Activated CD4-positive, alpha-beta T cell treated with anti-CD3 and anti-CD28 coated beads, Interleukin-2, amount 50 U/mL, for 1 hour (primary cell): ENCODE measurements around the gene PPP1R3D.

Experiments
- DNase-seq: peaks from one replicate; pipeline ENCODE4 v3.0.0-alpha.2; 2020

Gene PPP1R3D

GRCh38 chr20:59948212-59948611 is 8.1 kb upstream of the PPP1R3D start:
- DNase-seq: no peak

GRCh38 chr20:59947376-59947775 is 7.3 kb upstream of the PPP1R3D start:
- DNase-seq: no peak

DNA sequence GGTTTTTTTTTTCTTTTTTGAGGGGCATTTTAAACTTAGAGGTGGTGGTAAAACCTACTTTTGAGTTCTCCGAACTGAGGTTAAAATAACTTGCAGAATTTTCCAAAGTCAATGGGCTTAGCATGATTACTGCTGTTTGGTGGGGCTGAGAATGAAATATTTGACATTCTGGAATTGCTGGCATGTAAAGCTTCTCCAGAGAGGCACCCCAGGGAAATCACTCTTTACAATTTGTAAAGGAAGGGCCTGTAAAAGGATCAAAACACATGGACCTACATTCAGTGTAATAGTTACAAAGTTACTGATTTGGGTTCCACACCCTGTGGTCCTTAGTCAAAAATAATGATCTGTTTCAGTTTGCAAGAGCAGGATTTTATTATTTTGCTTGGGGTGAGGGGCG is 5.6 kb upstream of the PPP1R3D start:
- no peak for DNase-seq

GRCh38 chr20:59945175-59945574 is 5.1 kb upstream of the PPP1R3D start:
- DNase-seq: no peak

GRCh38 chr20:59944726-59945125 is 4.6 kb upstream of the PPP1R3D start:
- no peak for DNase-seq

- DNase-seq: no peak
Measured at GRCh38 chr20:59942245-59942644, 2.1 kb upstream of the PPP1R3D start.

GRCh38 chr20:59940956-59941294 is 820 bp upstream of the PPP1R3D start:
- no peak for DNase-seq

DNA sequence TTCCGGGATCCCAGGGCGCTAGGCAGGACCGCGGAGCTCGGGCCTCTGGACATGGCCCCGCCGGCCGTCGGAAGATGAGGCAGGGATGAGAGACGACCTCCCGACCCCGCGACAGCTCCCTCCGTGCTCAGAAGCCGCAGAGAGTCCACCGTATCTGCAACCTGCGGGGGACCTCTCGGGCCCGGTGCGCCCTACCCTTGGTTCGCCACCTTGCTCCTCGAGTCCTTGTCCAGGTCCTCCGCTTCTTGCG is 301 bp downstream of the PPP1R3D start:
- DNase-seq: no peak

DNA sequence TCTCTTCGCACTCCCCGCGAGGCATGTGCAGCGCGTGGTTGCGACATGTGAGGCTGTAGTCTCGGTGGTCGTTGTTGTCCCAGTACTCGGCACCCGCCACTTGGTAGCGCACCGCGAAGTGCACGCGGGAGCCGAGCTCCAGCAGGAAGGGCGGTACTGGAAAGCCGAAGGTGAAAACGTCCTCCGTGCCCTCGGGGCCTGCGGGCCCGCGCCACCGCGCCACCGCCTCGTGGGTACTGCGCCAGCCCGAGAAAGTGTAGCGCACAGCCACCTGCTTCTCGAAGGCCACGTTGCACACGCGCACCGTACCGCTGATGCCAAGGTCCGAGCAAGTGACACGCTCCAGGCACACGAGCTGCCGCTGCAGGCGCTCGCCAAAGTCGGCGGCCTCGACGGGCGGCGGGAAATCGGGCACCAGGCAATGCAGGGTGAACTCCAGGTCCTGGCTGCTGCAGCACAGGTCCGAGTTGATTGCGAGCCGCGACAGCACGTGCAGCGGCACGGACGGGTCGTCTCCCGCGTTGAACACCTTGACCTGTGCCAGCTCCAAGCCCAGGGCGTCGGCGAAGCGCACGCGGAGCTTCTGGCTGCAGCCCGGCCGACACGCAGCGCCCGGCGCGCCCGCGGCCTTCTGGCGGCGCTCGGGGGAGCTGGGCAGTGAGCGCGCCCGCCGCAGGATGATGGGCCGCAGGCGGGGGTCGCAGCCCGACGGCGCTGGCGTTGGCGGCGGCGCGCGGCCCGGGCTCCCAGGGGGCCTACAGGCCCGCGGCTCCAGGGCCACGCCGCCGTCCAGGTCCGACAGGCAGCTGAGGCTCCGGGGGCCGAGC is 840 bp downstream of the PPP1R3D start:
- DNase-seq: no peak

GRCh38 chr20:59938696-59939051 is 1.4 kb downstream of the PPP1R3D start:
- DNase-seq: no peak

- no peak for DNase-seq
Measured at GRCh38 chr20:59938221-59938620, 1.9 kb downstream of the PPP1R3D start.

DNA sequence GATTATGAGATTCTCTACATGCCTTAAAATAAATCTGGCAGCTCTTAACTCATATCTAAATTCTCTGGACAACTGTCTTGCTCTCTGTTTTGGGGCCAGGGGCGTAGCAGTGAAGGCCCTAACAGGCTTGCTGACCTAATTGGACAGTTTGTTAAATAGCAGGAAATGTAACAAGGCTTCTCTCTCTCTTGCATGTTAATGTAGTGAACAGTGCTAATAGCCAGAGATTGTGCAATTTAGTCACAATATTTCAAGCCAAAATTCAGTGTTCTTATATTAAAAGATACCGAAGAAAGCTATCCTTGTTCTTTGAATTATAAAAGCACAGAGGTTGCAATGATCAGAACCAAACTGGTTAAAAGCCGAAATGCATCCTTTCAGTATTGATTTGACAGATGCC is 3.0 kb downstream of the PPP1R3D start:
- no peak for DNase-seq

DNA sequence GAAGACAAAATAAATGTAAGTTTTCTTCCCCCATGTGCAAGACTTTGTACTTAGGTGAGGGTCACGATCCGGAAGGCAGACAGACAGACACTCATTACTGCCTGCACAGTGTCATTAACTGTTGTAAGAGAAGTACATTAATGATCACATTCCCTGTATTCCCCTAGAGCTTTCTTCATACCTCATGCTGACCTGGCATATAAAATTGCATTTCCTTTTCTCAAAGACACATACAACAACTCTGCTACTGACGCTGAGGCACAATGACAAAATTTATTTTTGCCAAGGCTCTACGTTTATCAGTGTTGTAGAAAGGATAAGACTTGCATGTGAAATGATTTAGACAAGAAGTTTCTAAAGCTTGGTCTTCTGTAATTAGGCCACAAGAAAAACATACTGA is 3.7 kb downstream of the PPP1R3D start:
- DNase-seq: no peak

DNA sequence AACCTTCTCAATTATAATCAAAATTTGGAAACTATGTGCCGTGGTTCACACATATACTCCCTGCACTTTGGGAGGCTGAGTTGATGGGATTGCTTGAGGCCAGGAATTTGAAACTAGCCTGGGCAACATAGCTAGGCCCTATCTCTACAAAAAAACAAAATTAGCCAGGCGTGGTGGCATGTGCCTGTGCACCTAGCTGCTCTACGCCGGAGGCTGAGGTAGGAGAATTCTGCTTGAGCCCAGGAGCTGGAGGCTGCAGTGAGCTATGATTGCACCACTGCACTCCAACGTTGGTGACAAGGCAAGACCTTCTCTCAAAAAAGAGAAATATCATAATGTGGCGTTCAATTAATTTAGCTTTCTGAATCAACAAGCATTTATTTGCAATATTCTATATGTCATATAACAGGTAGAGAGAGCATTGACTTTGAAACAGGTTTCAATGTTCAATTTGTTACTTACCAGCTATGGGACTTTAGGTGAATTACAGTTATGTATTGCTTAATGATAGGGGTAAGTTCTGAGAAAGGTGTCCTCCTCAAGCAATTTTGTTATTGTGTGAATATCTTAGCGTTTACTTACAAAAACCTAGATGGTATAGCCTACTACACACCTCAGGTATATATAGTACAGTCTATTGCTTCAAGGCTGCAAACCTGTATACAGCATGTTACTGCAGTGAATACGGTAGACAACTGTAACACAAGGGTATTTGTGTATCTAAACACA is 4.5 kb downstream of the PPP1R3D start:
- no peak for DNase-seq

DNA sequence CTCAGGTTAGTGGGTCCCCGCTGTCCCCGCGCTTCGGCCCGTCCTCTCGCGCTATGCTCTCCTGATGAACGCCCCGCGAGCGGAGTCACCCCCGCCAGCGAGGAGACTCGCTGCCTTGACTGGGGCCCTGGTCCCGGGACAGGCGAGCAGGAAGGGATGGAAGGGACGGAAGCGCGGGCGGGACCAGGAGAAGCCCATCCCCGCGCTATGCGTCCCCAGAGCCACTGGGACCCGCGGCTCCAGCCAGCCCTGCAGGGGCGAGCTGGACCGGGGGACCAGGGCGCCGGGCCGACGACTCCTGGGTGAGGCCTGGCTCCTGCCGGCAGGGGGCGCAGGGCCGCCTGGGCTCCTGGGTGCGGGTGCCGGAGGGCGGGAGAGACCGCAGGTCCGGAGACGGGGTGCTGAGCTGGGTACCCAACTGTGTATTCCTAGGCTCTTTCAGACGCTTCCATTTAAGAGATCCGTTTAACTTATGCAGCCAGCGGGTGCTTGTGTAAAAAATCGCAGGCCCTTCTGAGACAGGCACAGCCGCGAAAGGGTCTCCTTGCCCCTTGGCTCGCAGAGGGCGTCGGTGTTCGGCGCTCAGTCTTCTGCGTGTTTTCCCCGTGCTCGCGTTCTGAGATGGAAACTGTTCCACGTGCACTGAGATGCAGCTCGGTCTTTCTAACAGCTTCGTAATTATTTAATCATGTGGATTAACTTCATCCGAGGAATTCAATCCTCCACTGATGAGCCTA is 6.1 kb downstream of the PPP1R3D start:
- DNase-seq: peak; percentile 73

DNA sequence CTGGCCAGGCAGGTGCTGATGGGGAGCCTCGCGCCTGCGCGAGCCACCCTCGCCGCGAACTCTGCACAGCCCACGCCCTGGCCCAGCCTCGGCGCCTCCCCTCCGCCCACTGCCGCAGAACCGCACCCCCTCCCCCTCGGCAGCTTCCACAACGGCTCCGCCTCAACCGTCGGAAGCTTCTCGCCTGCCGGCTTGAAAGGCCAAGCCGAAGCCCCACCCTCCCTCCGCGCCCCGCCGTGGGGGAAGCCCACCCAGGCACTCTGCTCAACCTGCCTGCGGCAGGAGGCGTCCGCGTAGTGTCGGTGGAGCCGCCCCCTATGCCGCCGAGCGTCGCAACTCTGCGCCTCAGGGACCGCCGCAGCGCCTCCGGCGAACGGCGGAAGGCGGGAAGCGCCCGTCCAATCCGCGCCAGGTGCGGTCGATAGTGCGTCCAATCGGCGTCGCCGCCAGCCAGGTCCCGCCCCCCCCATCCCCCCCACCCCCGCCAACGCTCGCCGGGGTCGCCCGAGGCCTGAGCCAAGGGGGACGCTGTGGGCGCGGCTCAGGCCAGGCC is 6.7 kb downstream of the PPP1R3D start, which contains the start of gene SYCP2:
Gene SYCP2 (minus strand): TSS at position 342 of the 553 bp plus-strand sequence. CDS start 11,224 bp downstream, outside the sequence.
- peak; percentile 57 for DNase-seq

- DNase-seq: no peak
Measured at GRCh38 chr20:59932616-59933295, 7.3 kb downstream of the PPP1R3D start.

GRCh38 chr20:59931511-59932312 is 8.4 kb downstream of the PPP1R3D start:
- no peak for DNase-seq

DNA sequence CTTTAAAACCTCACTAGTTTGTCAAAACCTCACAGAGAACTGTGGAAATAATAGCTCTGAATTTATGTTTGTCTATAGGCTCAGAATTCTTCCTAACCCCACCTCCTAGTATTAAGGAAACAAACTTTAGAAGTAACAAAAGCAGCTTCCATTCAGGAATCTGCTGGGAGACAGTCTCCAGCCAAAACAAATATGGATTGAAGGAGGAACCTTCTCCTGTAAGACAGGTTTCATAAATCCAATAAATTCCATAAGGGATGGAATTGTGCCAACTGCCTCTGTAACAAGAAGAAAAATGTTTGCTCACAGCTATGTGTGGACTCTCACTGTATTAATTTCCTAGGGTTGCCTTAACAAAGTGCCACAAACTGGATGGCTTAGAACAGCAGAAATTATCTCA is 14.2 kb downstream of the PPP1R3D start:
- no peak for DNase-seq

DNA sequence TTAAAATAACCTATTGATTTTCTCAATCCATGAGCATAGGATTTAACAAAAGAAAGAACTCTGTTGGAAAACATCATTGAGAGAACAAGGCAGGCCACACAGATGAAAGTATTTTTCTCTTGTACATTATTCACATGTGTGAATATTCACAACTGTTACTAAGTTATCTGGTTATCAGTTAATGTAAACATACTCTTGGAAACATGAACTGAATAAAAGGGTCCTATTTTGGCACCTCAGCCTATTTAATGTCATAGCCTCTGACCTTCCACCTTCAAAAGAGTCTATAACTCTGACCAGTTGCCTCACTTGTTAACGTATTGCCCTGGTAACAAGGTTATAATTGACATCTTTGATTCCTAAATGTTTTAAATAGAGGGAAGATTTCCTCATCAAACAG is 14.7 kb downstream of the PPP1R3D start:
- DNase-seq: no peak

- no peak for DNase-seq
Measured at GRCh38 chr20:59923514-59923913, 16.6 kb downstream of the PPP1R3D start.

DNA sequence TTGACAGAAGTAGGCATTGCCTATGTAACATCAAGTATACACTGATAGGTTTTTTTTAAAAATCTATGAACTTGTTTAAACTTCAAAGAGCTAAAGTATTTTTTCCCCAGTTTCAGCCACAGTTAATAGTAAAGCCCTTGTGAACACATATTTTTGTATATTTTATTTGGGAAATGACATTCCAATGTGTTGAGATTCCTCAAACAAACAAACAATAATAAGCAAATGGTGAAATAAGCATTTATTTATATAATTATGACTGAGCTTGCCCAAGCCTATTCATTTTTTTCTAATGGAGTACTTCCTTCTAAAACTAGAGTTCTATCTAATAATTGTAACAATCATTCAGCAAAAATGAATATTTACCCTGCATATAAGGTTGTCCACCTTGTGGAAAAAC is 19.2 kb downstream of the PPP1R3D start:
- no peak for DNase-seq
